A549 (cell line): ENCODE measurements around the gene DOCK1. TPM values are rescaled to one million over a fixed set of nuclear protein-coding genes. Genes with fewer than 3 reads are reported as not detected.
A peak's percentile ranks its signal among the peaks of the same experiment; 100 is the strongest.

Experiments
- ATAC-seq, 2 experiments: fragments of 200-7000 bp in 1 of 2; fragments of >200 bp in 1 of 2; cut with Nextera tagmentation in 1 of 2; cut with Tn5 transposase in 1 of 2; 3 replicates each; pipeline versions ENCODE4 v1.8.0 to v1.9.1; 2018 to 2020; ENCODE audit warnings: mild to moderate bottlenecking in 1 of 2, moderate library complexity in 1 of 2
- CTCF ChIA-PET: fragments of 300-600 bp; sonication (Branson Sonifier 250); formaldehyde crosslinking; extraction: SDS; loops from one replicate; lab custom pipeline; 2021; ENCODE audit warnings: antibody characterized with exemption, inconsistent platforms; lab: Yijun Ruan, JAX
- POLR2A ChIA-PET: fragments of 350-600 bp; formaldehyde crosslinking; extraction: SDS; loops from one replicate; lab custom pipeline; 2021; ENCODE audit warnings: antibody characterized with exemption, inconsistent platforms; lab: Yijun Ruan, JAX
- DNase-seq, 2 experiments: peaks; one replicate each; pipeline versions ENCODE4 v3.0.0 to v3.0.0-alpha.2; 2011 to 2016; ENCODE audit warnings: low read depth in 1 of 2, low spot score in 1 of 2
- FAIRE-seq: peaks from 2 replicates; lab custom pipeline; 2011; peaks lifted over from hg19 to GRCh38; lab: Jason Lieb, UNC
- H3K27ac ChIP-seq, 2 experiments: fragments of >200 bp; sonication (Bioruptor Twin); formaldehyde crosslinking; 3 replicates each; pipeline ENCODE4 v1.5.1; 2016 to 2017
- H3K4me1 ChIP-seq: fragments of >200 bp; sonication (Bioruptor Twin); formaldehyde crosslinking; 3 replicates; pipeline ENCODE4 v1.6.1; 2016
- H3K4me2 ChIP-seq: fragments of >200 bp; sonication (Bioruptor Twin); formaldehyde crosslinking; 3 replicates; pipeline ENCODE4 v1.6.1; 2016
- H3K4me3 ChIP-seq: fragments of >200 bp; sonication (Bioruptor Twin); formaldehyde crosslinking; 3 replicates; pipeline ENCODE4 v1.5.1; 2016
- H3K9me3 ChIP-seq: fragments of >200 bp; sonication (Bioruptor Twin); formaldehyde crosslinking; 3 replicates; pipeline ENCODE4 v1.6.1; 2016
- CBX2 ChIP-seq: fragments of 200-600 bp; sonication (generic); IDR thresholded peaks from 2 replicates; pipeline ENCODE4 v1.6.1; 2016; ENCODE audit warnings: low read depth, mild to moderate bottlenecking, borderline replicate concordance
- CEBPB ChIP-seq, 2 experiments: fragments of >200 bp in 1 of 2; sonication (Bioruptor Twin) in 1 of 2; formaldehyde crosslinking in 1 of 2; IDR thresholded peaks; 2 replicates each; pipeline ENCODE4 v1.6.1; 2012 to 2016
- CHD2 ChIP-seq: fragments of 150-350 bp; IDR thresholded peaks from 2 replicates; pipeline ENCODE4 v1.6.1; 2014; ENCODE audit warnings: low read length; ENCODE audit not compliant: partially characterized antibody
- EHMT2 ChIP-seq: fragments of 200-600 bp; sonication (generic); IDR thresholded peaks from 2 replicates; pipeline ENCODE4 v1.6.1; 2016; ENCODE audit warnings: antibody characterized with exemption, low read depth, mild to moderate bottlenecking, moderate library complexity
- EP300 ChIP-seq, 2 experiments: fragments of >200 bp; sonication (Bioruptor Twin); formaldehyde crosslinking; IDR thresholded peaks; 2 replicates in 1 of 2; 3 replicates in 1 of 2; pipeline ENCODE4 v1.6.1; 2016 to 2017
- FOSB ChIP-seq: fragments of 250-450 bp; sonication (Bioruptor Pico); IDR thresholded peaks from 2 replicates; pipeline ENCODE4 v1.5.0; 2020; ENCODE audit warnings: mild to moderate bottlenecking, moderate library complexity
- FOSL2 ChIP-seq, 2 experiments: fragments of 450-650 bp in 1 of 2; fragments of >200 bp in 1 of 2; sonication (Bioruptor Twin) in 1 of 2; formaldehyde crosslinking; IDR thresholded peaks; 2 replicates each; pipeline versions ENCODE4 v1.5.0 to v1.6.1; 2016 to 2020; ENCODE audit warnings: mild to moderate bottlenecking in 1 of 2, moderate library complexity in 1 of 2
- GATA3 ChIP-seq: IDR thresholded peaks from 2 replicates; pipeline ENCODE4 v1.6.1; 2012; ENCODE audit warnings: borderline replicate concordance
- HDAC2 ChIP-seq: fragments of 200-600 bp; sonication (generic); IDR thresholded peaks from 2 replicates; pipeline ENCODE4 v1.6.1; 2016
- HEYL ChIP-seq: fragments of 250-450 bp; sonication (Bioruptor Pico); IDR thresholded peaks from 2 replicates; pipeline ENCODE4 v1.8.0; 2021; ENCODE audit warnings: mild to moderate bottlenecking, moderate library complexity
- HOXA7 ChIP-seq: fragments of 250-450 bp; sonication (Bioruptor Pico); IDR thresholded peaks from 2 replicates; pipeline ENCODE4 v1.5.0; 2020; ENCODE audit warnings: mild to moderate bottlenecking, moderate library complexity
- JUN ChIP-seq, 2 experiments: fragments of >200 bp; sonication (Bioruptor Twin); formaldehyde crosslinking; IDR thresholded peaks; 2 replicates in 1 of 2; 3 replicates in 1 of 2; pipeline ENCODE4 v1.6.1; 2016 to 2017
- KDM1A ChIP-seq: fragments of 200-600 bp; sonication (generic); IDR thresholded peaks from 2 replicates; pipeline ENCODE4 v1.6.1; 2016; ENCODE audit warnings: low read depth, mild to moderate bottlenecking
- KDM5A ChIP-seq: fragments of 200-600 bp; sonication (generic); IDR thresholded peaks from 2 replicates; pipeline ENCODE4 v1.6.1; 2016; ENCODE audit warnings: antibody characterized with exemption, mild to moderate bottlenecking
- NPAS2 ChIP-seq: fragments of 250-450 bp; sonication (Bioruptor Pico); IDR thresholded peaks from 2 replicates; pipeline ENCODE4 v1.8.0; 2022; ENCODE audit warnings: mild to moderate bottlenecking, moderate library complexity, borderline replicate concordance
- PBX3 ChIP-seq: IDR thresholded peaks from 2 replicates; pipeline ENCODE4 v1.6.1; 2012
- RCOR1 ChIP-seq: fragments of 150-350 bp; IDR thresholded peaks from 2 replicates; pipeline ENCODE4 v1.6.1; 2014; ENCODE audit warnings: antibody characterized with exemption, low read length, low read depth
- SMC3 ChIP-seq: fragments of >200 bp; sonication (Bioruptor Twin); formaldehyde crosslinking; IDR thresholded peaks from 3 replicates; pipeline ENCODE4 v1.6.1; 2018; ENCODE audit warnings: inconsistent platforms
- TFCP2L1 ChIP-seq: fragments of 250-450 bp; sonication (Bioruptor Pico); IDR thresholded peaks from 2 replicates; pipeline ENCODE4 v1.5.0; 2021; ENCODE audit warnings: mild to moderate bottlenecking
- TP53 ChIP-seq: fragments of 250-450 bp; sonication (Bioruptor Pico); IDR thresholded peaks from 2 replicates; pipeline ENCODE4 v1.5.0; 2021; ENCODE audit warnings: mild to moderate bottlenecking, moderate library complexity
- ZC3H11A ChIP-seq: fragments of 450-650 bp; IDR thresholded peaks from 2 replicates; pipeline ENCODE4 v1.6.1; 2014; ENCODE audit warnings: antibody characterized with exemption, mild to moderate bottlenecking
- ZFP36 ChIP-seq: fragments of 450-650 bp; IDR thresholded peaks from 2 replicates; pipeline ENCODE4 v1.6.1; 2014; ENCODE audit warnings: borderline replicate concordance; ENCODE audit not compliant: partially characterized antibody
- WGBS: methylation state at CpG from one replicate; pipeline ENCODE4 v1.1.6; 2017; ENCODE audit errors: missing lambda C conversion rate; 5-methylcytosine and 5-hydroxymethylcytosine counted together
- polyA plus RNA-seq, 4 experiments: library from polyadenylated mRNA; depleted of rRNA in 3 of 4; stranded (reverse); fragments of >200 nt; fragmentation: RNase III in 1 of 4; extraction: RNeasy Plus Mini Kit Qiagen cat#74134 plus additional on column Dnase treatment in 1 of 4; gene quantifications; 2 replicates in 3 of 4; 3 replicates in 1 of 4; pipeline ENCODE4 v1.2.3, GENCODE V29; 2011 to 2017
- TF ChIP-seq, protein P1 (sequence below): fragments of 150-350 bp; IDR thresholded peaks from 2 replicates; pipeline ENCODE4 v1.6.1; 2014; ENCODE audit warnings: low read depth, mild to moderate bottlenecking, low read length
- TF ChIP-seq, protein P2 (sequence below): fragments of 250-450 bp; sonication (Bioruptor Pico); IDR thresholded peaks from 2 replicates; pipeline ENCODE4 v1.5.0; 2020; ENCODE audit warnings: low read depth, mild to moderate bottlenecking, moderate library complexity
- TF ChIP-seq, protein P3 (sequence below): fragments of 250-450 bp; sonication (Bioruptor Pico); IDR thresholded peaks from 2 replicates; pipeline ENCODE4 v1.5.0; 2021; ENCODE audit warnings: mild to moderate bottlenecking, moderate library complexity, borderline replicate concordance
- TF ChIP-seq, protein P4 (sequence below): fragments of 200-600 bp; sonication (generic); IDR thresholded peaks from 2 replicates; pipeline ENCODE4 v1.6.1; 2016; ENCODE audit warnings: antibody characterized with exemption, mild to moderate bottlenecking, moderate library complexity

Gene DOCK1
- polyA plus RNA-seq, 2 of the 4 experiments (the other 2 are of a cell fraction): 22.6 to 28.2 TPM

DNA sequence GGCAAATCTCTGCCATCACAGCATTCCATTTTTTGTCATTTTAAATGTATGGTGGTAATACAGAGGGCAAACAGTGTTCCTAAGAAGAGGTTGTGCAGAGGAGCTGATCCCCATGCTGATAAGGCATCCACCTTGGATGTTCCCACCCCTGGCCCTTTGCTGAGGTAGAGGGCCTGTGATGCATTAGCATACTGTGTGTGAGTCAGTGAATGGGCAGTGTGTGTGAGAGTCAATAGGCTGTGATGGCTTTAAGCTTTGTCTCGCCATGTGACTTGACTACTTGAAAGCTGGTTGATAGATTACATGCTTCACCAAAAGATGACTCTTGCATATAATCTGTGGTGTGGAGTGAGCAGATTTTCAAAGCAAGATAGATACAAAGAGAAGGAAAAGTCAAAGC is 209.9 kb downstream of the DOCK1 start:
- 94% methylated on average over 1 of the region's 1 CpG for WGBS
- Histone ChIP-seq H3K27ac (no peak overlapping the region), H3K4me1 (no peaks in the 10 kb centered on the region), H3K4me3 (no peak overlapping the region), H3K9me3 (no peaks in the 10 kb centered on the region), H3K4me2 (no peak overlapping the region)
- TF ChIP-seq KDM1A: no peak
- TF ChIP-seq TFCP2L1: no peak
- no peak for TF ChIP-seq HDAC2
- TF ChIP-seq ZFP36: no peak
- no peak for TF ChIP-seq KDM5A
- TF ChIP-seq NPAS2 (CRISPR knock-in tag): no peak
- TF ChIP-seq, protein P1, sequence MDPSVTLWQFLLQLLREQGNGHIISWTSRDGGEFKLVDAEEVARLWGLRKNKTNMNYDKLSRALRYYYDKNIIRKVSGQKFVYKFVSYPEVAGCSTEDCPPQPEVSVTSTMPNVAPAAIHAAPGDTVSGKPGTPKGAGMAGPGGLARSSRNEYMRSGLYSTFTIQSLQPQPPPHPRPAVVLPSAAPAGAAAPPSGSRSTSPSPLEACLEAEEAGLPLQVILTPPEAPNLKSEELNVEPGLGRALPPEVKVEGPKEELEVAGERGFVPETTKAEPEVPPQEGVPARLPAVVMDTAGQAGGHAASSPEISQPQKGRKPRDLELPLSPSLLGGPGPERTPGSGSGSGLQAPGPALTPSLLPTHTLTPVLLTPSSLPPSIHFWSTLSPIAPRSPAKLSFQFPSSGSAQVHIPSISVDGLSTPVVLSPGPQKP: no peak
- TF ChIP-seq FOSB (CRISPR knock-in tag): no peak
- TF ChIP-seq EP300 (IDR thresholded peaks at IDR 0.05): no peak
- TF ChIP-seq FOSL2 (IDR thresholded peaks at IDR 0.05): no peak
- TF ChIP-seq FOSL2 (CRISPR knock-in tag; IDR thresholded peaks at IDR 0.05): no peak
- TF ChIP-seq TP53 (CRISPR knock-in tag): no peak
- no peak for TF ChIP-seq CEBPB (IDR thresholded peaks at IDR 0.05)
- TF ChIP-seq HEYL (CRISPR knock-in tag): no peak
- TF ChIP-seq JUN (IDR thresholded peaks at IDR 0.05): no peak
- TF ChIP-seq RCOR1: no peak
- TF ChIP-seq, protein P2, sequence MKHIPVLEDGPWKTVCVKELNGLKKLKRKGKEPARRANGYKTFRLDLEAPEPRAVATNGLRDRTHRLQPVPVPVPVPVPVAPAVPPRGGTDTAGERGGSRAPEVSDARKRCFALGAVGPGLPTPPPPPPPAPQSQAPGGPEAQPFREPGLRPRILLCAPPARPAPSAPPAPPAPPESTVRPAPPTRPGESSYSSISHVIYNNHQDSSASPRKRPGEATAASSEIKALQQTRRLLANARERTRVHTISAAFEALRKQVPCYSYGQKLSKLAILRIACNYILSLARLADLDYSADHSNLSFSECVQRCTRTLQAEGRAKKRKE (CRISPR knock-in tag): no peak
- DNase-seq: no peak
- POLR2A ChIA-PET: no interaction called here
- FAIRE-seq: no peak
- ATAC-seq: no peak
- CTCF ChIA-PET: interaction anchor here (0.6 to 1.2 kb wide), 3 partner anchors 13 to 1769 kb away, joined by 3 read pairs; no protein-coding TSS in a partner anchor

GRCh38 chr10:127117125-127117524 is 211.9 kb downstream of the DOCK1 start:
- 91% methylated on average over 4 of the region's 4 CpGs for WGBS
- ATAC-seq (no peak), DNase-seq (peak; percentile 18 to 24), FAIRE-seq (no peak)
- ChIA-PET CTCF (no interaction called here), POLR2A (no interaction called here)
- H3K4me3 ChIP-seq: no peak overlapping the region
- TF ChIP-seq HOXA7 (CRISPR knock-in tag) (no peak), EHMT2 (peak; percentile 72), CBX2 (no peak), SMC3 (no peak), RCOR1 (no peak), TP53 (CRISPR knock-in tag) (no peak), CEBPB (IDR thresholded peaks at IDR 0.05) (no peak), KDM1A (no peak), PBX3 (no peak), GATA3 (no peak), KDM5A (no peak), ZC3H11A (no peak), CHD2 (no peak), FOSL2 (IDR thresholded peaks at IDR 0.05) (no peak), FOSL2 (CRISPR knock-in tag; IDR thresholded peaks at IDR 0.05) (no peak)
- TF ChIP-seq, protein P3, sequence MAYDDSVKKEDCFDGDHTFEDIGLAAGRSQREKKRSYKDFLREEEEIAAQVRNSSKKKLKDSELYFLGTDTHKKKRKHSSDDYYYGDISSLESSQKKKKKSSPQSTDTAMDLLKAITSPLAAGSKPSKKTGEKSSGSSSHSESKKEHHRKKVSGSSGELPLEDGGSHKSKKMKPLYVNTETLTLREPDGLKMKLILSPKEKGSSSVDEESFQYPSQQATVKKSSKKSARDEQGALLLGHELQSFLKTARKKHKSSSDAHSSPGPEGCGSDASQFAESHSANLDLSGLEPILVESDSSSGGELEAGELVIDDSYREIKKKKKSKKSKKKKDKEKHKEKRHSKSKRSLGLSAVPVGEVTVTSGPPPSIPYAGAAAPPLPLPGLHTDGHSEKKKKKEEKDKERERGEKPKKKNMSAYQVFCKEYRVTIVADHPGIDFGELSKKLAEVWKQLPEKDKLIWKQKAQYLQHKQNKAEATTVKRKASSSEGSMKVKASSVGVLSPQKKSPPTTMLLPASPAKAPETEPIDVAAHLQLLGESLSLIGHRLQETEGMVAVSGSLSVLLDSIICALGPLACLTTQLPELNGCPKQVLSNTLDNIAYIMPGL (CRISPR knock-in tag): no peak
- TF ChIP-seq, protein P2 (CRISPR knock-in tag): no peak
- TF ChIP-seq, protein P4, sequence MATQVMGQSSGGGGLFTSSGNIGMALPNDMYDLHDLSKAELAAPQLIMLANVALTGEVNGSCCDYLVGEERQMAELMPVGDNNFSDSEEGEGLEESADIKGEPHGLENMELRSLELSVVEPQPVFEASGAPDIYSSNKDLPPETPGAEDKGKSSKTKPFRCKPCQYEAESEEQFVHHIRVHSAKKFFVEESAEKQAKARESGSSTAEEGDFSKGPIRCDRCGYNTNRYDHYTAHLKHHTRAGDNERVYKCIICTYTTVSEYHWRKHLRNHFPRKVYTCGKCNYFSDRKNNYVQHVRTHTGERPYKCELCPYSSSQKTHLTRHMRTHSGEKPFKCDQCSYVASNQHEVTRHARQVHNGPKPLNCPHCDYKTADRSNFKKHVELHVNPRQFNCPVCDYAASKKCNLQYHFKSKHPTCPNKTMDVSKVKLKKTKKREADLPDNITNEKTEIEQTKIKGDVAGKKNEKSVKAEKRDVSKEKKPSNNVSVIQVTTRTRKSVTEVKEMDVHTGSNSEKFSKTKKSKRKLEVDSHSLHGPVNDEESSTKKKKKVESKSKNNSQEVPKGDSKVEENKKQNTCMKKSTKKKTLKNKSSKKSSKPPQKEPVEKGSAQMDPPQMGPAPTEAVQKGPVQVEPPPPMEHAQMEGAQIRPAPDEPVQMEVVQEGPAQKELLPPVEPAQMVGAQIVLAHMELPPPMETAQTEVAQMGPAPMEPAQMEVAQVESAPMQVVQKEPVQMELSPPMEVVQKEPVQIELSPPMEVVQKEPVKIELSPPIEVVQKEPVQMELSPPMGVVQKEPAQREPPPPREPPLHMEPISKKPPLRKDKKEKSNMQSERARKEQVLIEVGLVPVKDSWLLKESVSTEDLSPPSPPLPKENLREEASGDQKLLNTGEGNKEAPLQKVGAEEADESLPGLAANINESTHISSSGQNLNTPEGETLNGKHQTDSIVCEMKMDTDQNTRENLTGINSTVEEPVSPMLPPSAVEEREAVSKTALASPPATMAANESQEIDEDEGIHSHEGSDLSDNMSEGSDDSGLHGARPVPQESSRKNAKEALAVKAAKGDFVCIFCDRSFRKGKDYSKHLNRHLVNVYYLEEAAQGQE: peak; percentile 97
- H3K4me1 ChIP-seq: no peaks in the 10 kb centered on the region
- H3K27ac ChIP-seq: no peak overlapping the region
- H3K9me3 ChIP-seq: no peaks in the 10 kb centered on the region
- no peak overlapping the region for H3K4me2 ChIP-seq
